Activated effector memory CD4-positive, alpha-beta T cell treated with Interleukin-2 at 50 U/mL for 16 hours (primary cell): ENCODE measurements around the gene PITPNC1.
A peak's percentile ranks its signal among the peaks of the same experiment; 100 is the strongest.

Source experiments
- DNase-seq: peaks from one replicate; pipeline ENCODE4 v3.0.0-alpha.2; 2020

The PITPNC1 gene

DNA sequence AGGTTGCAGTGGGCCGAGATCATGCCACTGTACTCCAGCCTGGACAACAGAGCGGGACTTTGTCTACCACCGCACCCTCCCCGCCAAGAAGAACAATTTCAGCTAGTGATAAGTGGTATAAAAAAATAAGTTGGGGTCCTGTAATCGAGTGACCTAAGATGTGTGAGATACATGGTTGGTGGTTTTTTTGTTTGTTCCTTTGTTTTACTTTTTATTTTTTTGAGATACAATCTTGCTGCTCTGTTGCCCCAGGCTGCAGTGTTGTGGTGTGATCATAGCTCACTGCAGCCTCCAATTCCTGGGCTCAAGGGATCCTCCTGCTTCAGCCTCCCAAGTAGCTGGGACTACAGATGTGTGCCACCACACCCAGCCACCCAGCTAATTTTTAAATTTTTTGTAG is 58.7 kb downstream of the PITPNC1 start:
- DNase-seq = no peak

DNA sequence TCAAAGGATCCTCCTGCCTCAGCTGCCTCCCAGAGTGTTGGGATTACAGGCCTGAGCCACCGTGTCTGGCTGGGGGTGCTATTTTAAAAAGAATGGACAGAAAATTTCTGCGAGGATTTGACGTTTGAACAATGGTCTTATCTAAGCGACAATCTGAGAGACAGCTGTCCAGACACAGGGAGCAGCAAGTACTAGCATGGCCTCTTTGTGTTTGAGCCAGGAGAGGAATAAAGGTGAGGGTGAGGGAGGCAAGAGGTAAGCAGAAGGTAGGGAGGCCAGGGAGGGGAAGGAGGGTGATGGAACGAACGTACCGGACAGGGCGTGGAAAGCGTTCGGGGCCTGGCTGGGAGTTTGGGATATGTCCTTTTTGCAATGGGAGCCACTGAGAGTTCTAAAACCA is 59.2 kb downstream of the PITPNC1 start:
- no peak for DNase-seq

DNA sequence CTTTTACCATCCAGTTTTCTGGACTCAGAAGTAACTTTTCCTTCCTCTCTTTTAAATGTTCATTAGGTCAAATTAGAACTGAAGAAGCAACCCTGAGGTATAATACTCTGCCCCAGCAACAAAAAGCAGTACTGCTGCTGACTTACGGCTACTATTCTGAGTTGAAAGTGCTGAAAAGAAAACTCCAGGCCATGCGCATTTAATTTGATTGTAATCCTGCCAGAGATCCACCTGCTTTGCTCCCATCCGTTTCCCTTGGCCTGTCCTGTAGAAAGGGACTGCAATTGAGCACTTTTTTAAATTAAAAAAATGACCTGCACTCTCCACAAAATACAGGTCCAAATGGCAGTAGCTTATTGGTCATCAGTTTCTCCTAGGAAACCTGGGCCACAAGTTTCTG is 61.6 kb downstream of the PITPNC1 start:
- no peak for DNase-seq

DNA sequence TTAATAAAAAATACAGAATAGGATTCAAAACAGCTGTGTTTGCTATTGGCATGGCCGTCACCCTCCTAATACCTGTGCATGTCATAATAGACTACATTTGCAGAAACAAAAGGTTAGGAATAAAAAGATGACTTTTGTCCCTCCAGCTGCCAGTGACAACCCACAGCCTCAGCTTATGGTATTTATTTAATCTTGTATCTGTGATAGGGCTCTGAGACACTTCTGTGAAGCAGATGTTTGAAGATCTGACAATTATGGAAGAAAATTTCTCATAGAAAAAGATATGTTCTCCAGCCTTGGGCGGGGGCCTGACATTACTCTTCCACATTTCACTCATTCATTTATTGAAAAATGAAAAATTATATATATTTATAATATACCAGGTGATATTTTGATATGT is 62.2 kb downstream of the PITPNC1 start:
- DNase-seq = no peak

DNA sequence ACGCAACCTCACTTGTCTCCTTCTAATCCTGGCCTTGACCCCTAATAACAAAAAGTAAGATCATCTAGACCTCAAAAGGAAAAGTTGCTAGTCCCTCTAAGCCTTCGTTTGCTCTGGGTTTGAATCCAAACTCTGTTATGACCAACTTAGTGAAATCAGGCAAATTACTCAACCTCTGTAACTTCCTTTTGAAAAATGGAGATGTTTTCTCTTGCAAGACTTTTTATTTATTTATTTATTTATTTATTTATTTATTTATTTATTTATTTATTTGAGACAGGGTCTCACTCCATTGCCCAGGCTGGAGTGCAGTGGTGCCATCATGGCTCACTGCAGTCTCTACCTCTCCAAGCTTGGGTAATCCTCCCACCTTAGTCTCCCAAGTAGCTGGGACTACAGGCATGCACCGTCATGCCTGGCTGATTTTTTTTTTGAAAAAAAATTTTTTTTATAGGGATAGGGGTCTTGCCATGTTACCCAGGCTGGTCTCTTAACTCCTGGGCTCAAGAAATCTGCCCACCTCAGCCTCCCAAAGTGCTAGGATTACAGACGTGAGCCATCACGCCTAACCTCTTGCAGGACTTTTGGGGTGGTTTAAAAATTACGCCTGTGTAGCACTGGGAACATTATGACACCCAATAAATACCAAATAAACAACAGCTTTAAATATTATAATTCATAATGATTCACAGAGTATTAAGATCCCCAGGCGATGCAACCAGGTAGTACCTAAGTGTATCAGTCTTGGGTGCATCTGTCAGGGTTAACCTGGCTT is 63.4 kb downstream of the PITPNC1 start:
- DNase-seq = no peak

DNA sequence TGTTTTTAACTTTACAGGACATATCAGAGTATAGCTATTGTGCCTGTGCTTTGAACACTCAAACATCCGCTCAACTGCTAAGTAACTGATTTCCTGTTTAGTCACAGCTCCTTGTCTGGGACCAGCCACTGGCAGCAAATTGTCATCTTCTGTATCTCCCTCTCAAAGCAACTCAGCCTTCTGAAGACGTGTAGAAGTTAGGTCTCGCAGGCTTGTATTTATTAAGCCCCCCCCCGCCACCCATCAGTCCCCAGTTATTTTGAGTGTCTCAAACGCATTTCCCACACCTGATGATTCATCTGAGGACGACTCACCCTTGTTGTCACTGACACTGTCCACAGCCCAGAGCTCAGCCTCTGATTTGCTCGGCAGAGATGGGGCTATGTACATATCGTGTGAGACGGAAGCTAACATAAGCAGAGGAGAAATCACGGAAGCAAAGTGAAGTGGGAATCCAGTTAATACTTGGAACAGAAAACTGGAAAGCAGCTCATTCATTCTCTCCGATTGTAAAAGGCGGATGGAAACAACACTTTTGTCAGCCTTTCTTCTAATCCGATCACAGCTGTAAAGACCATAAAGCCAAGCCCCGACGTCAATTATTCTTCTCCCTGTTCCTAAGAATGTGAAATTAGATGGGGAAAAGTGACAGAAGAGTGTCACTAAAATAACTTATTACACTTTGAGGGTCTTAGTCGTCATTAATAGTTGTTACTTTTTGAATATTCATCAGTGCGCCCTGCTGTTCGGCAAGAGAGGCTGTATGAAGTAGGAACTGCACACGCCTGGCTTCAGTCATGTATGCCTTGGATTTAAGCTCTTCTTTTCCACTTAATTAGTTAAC is 64.2 kb downstream of the PITPNC1 start:
- peak; percentile 75 for DNase-seq

DNA sequence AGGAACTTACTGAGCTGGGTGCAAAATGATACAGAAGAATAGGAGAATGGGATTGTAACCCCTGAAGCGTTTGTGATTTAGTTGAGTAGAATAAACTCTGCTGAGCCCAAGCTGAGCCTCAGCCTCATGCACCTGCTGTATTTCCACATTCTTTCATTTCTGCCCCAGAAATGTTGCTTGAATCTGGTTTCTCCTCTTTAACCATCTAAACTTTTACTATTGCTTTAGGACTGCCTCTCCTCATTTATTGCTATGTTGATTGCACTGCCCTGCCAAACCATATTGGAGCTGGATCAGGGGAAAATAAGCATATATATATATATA is 64.8 kb downstream of the PITPNC1 start:
- no peak for DNase-seq

DNA sequence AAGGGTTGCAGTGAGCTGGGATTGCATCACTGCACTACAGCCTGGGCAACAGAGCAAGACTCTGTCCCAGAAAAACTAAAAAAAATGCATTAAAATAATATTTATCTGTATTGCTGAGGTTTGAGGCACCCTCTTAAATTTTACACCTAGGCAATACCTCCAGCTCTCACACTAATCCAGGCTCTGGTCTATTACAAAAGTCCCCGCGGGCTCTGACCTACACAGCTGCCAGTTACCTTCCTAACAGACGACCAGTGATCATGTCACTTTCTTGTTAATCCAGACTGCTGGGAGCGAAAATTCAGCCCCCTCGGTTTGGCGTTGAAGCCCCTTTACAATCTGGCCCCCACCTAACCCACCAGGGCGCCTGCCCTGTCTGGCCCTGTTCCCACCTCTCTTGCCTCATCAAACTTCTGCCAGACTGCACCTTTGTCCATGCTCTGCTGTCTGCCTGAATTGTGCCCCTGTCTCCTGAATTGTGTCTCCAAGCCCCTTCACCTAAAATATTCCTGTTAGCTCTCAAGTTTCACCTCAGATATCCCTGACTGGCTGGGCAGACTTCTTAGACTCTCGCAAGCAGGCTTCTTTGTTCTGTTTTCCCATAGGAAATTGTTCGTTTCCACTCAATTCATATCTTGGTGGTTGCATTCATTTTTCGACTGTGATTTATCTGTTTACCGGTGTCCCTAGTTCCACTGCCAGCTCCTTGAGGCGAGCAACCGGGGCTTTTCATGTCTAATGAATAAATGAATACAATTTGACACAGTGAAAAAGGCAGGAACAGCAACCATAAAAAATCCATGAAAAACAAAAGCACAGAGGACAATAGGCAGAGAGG is 65.9 kb downstream of the PITPNC1 start:
- no peak for DNase-seq

DNA sequence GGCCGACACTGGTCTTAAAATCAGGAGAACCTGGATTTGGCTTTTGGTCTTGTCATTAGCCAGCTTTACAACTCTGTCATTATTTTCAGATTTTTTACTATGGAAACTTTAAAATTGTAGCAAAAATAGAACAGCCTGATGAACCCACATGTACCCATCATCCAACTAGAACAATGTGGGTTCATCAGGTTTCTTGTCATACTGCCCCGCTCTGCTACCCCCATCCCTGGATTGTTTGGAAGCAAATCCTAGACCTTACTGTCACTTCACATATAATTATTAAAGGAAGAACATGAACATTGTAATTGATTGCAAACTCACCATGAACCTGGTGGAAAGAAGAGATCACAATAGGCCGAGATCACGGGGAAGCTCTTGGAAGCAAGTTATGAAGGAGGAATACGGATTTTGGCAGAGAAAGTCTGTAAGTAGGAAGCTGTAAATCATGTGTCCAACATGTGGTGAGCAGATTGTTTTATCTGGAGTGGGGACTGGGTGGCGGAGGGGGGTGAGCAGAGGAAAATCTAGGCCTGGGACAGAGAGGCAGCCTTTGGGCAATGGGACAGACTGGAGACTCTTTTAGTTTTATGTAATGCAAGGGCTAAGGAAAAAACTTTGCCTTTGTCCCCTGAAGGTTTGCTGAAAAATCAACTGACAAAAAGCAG is 67.0 kb downstream of the PITPNC1 start:
- no peak for DNase-seq

DNA sequence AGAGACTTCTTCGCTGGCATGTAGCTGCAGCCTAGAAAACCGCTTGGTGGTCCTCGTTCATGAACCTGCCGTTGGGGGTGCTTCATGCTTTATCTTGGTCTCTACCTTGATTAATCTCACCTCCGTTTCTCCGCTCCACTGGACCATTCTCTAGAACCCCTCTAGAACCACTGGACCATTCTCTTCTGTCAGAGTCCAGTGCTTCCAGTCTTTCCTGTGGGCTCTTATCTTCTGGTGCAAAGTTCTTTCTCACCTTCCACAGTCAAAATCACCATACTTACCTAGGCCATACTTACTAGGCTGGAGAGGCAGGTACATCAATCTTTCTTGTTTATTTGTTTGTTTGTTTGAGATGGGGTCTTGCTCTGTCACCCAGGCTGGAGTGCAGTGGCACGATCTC is 71.4 kb downstream of the PITPNC1 start:
- no peak for DNase-seq

DNA sequence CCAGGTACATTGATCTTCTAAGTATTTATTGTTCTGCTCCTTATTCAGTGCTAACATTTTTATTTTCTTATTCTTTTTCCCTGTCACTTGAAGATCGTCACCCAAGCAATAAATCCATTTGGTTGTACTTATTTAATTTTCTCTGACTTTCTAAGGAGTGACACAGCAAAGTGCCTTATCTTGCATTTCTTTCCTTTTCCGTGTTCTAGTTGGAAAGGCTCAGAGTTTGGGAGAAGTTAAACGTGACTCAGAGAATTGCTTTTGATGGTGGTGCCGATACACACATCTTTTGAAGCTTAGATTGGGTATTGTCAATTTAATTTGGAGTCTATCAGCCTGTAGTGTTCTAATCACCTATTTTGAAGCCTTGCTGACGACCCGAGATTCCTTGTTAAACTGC is 72.0 kb downstream of the PITPNC1 start:
- no peak for DNase-seq

DNA sequence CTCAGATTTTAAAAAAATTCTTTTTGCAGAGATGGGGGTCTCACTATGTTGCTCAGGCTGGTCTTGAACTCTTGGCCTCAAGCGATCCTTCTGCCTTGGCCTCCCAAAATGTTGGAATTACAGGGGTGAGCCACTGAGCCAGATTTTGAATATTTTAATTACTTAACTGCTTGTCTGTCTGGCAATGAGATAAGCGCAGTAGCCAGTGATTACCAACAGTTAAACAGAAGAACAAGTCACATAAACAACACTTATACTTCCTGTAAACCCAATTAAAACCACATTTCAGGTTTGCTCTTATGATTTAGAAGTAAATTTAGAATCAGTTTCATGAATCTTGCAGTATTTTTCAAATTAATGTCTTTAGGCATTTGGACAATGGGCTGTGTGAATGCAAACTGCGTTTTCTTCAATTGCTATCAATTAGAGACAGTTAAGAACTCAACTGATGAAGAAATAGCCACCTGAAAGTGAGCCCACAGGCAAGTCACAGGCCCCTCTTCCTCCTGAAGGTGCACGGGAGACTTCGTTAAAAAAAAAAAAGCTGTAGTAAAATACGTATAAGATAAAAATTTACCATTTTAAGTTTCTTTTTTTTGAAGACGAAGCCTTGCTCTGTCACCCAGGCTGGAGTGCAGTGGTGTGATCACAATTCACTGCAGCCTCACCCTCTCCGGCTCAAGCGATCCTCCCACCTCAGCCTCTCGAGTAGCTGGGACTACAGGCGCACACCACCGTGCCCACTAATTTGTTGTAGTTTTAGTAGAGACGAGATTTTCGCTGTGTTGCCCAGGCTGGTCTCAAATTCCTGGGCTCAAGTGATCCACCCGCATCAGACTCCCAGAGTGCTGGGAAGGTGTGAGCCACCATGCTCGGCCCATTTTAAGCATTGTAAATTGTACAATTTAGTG is 73.0 kb downstream of the PITPNC1 start:
- DNase-seq = no peak

DNA sequence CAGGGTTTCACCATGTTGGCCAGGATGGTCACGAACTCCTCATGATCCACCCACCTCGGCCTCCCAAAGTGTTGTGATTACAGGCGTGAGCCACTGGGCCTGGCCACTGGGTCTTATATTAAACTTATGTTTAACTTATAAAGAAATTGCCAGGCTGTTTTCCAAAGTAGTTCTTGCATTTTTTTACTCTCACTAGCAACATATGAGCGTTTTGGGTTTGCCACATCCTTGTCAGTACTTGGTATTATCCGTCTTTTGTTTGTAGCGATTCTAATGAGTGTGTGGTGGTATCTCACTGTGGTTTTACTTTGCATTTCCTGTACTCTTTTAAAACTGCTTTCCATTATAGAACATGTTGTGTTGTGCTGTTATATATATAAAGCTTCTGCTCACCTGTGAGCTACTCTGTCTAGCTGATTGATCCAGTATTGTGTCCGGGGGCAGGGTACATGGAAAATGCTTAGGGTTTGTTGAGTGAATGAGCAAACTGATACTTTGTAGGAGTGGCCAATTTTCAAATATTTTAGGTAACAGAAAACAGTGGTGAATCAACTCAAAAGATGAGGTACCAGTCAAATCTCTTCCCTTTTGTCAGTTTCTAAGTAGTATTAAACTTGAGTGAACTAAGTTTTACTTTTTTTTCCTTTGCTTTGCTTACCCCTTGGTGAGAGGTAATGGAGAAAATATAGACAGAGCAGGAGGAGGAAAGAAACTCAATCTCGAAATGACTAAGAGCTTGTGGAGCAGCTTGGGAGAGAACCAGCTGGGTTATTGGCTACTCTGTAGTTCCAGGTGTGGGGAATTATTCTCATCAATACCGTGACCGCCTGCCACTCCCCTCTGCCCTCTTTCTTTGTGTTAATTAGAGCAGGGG is 75.8 kb downstream of the PITPNC1 start:
- DNase-seq = no peak

DNA sequence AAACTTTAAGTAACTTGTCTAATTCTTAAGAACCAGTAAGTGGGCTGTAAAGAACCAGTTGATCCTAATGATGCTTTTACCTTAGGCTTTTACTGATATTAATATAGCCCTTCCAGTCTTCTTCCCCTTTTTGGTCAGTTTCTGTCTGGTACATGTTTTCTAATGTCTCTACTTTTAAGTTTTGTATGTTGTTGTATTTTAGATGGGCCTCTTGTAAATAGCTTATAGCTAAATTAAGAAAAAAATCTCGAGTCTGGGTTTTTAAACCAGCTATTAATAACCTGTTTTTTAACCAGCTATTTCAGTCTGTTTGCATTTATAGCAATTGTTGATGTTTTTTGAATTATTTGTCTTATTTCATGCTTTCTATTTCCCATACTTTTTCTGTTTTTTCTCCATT is 79.0 kb downstream of the PITPNC1 start:
- no peak for DNase-seq

DNA sequence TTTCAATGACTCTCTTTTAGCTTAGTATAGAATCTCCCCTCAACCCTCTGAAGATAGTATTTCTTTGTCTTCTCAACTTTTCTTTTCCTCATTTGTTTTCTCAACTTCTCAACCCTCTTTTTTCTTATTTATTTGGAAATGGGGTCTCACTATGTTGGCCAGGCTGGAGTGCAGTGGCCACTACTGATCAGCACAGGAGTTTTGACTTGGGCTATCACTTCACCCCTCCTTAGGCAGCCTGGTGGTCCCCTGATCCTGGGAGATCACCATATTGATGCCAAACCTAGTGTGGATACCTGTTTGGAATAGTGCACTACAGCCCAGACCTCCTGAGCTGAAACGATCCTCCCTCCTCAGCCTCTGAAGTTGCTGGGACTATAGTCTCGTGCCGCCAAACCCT is 79.8 kb downstream of the PITPNC1 start:
- DNase-seq = no peak

DNA sequence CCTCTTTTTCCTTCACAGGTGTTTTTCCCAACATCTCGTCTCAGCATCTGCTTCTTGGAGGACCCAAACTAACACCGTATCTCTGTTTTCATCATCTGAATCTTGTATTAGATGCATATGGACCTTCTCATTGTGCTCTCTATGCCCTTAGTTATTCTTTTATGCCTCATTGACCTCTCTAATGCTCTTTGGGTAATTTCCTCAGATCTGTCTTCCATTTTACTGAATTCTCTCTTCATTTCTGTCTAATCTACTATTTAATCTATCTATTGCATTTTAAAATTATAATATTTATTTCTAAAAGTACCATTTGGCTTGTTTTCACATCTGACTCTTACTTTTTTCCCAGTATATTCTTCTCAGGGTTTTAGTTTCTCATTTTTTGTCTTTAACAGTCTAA is 81.1 kb downstream of the PITPNC1 start:
- no peak for DNase-seq

DNA sequence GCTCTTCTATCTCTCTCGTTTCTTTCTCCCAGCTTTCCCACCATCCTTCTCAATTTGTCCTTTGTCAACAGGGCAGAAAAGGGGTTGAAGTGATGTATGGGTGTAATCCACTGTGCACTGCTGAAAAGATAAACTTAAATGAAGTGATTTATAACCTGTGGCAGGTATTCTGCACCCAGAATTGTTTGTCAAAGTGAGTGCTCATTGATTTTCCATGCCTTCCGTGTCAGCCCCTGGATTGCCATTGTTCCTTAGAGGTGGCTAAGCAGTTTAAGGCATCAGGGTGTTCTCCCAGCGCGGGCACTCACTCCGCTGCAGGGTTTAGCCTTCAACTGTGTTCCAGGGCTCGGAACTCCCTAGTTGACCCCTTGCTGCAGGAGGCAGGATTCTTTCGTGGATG is 82.9 kb downstream of the PITPNC1 start:
- no peak for DNase-seq

DNA sequence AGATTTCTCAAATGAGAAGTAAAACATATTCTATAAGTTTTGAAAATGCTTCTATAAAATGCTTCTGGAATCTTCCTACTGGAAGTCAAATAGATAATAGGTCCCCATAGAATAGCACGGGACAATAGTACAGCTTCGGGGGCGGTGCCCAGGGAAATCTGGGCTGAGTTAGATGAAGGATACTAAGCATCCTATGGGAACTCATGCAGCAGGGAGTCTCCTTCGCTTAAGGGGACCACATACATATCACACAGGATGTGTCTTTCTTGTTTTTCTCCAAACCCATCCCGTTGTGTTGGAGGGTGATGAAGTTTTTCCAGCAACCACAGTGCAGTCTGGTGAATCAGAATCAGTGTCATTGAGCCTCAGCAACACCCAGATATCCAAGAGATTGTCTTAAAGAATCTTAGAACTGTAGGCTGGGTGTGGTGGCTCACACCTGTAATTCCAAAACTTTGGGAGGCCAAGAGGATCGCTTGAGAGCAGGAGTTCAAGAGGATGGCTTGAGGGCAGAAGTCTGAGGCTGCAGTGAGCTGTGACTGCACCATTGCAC is 84.2 kb downstream of the PITPNC1 start:
- no peak for DNase-seq

DNA sequence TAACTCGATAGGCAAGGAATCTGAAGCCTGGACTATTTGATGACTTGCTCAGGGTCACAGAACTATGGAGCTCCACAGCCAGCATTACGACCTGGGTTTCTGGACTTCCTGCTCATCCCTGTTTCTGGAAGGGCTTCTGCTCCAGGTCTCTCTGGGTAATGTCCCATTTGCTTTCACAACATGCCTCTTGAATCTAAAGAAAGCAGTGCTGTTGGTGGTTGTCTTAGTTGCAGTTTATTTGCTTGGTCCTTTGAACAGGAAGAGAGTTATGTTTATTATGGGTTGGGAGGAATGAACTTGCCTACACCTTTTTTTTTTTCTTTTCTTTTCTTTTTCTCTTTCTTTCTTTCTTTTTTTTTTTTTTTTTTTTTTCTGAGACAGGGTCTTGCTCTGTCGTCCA is 84.8 kb downstream of the PITPNC1 start:
- DNase-seq = no peak

DNA sequence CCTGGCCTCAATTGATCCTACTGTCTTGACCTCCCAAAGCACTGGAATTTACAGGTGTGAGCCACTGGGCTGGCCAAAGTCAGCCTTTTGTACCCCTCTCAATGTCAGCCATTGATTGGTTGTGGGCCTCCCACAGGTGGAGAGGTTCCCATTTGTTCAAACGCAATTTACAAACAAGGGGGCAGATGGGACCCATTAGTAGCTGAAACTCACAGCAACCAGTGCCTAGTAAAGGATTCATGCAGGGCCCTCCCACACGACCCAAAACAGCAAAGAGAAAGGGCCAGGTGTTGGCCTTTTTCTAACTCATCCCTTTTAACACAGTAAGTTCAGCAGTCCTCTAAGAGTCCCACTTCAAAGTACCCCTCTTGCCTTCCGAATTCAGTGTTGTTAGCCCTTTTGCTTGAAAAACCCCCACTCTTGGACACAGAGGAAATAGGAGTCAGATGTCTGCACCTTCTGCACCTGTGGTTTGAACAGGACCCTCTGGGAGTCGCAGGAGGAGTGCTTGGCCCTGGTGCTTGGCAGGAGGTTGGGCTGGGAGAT is 89.2 kb downstream of the PITPNC1 start:
- no peak for DNase-seq
